GM19467 (cell line): ENCODE measurements around the gene MB.
"Not testable (repeated sequence)": the region's sequence is repeated elsewhere in the genome, so short reads cannot be mapped to it uniquely, and the experiment has no call there.

ENCODE experiments used
- ATAC-seq: cut with Tn5 transposase; IDR thresholded peaks from one replicate; pipeline ENCODE4 v1.9.1; 2021; ENCODE audit warnings: mild to moderate bottlenecking, moderate library complexity; ENCODE audit not compliant: unreplicated experiment

The MB gene

DNA sequence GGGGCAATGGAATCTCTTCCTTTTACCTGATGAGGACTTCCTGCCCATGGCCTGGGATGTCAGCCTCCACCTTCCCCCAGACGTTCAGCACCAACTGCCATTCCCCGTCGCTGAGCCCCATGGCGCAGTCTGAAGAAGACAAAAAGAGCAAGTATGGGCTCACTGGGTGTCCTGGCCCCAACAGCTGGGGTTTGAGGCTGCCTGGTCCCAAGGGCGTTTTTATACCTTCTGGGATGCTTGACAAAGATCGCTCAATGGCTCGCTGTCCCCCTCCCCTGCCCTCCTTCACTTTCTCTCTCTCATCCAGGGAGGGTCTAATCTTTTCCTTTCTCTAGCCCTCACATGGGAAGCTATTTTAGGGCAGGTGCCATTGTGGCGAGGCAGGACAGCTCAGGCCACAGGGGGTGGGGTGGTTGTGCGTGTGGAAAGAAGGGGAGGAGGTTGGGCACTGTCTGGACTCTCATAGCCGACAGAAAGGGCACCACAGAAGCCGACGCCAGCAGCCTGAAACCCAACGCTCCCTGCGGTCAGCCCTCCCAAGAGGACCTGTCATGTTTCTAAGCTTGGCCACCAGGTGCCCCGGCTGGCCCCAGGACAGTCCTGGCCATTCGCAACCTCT lies at the start of gene MB:
Gene MB, minus strand, starts transcription at position 193 of the 619 bp plus-strand sequence. Its CDS starts 72 bp downstream, at position 121.
- no peak for ATAC-seq

DNA sequence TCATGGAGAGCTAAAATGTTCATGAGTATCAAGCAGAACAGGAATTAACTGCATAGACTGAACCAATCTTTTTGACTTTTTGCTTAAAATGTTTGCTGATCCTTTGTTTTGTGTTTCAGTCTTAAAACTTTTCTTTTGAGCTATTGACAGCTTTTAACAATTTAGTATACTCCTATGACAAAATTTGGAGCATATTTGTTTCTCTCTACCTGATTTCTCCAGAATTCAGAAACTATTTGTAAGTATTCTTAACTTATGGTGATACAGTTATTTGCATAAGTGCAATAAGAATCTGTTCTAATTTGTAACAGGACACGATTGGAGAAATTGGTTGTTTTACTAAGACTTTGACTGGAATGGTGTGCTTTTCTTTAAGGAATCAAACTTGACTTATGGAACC lies 49.6 kb upstream of the MB start:
- not testable (repeated sequence) for ATAC-seq

DNA sequence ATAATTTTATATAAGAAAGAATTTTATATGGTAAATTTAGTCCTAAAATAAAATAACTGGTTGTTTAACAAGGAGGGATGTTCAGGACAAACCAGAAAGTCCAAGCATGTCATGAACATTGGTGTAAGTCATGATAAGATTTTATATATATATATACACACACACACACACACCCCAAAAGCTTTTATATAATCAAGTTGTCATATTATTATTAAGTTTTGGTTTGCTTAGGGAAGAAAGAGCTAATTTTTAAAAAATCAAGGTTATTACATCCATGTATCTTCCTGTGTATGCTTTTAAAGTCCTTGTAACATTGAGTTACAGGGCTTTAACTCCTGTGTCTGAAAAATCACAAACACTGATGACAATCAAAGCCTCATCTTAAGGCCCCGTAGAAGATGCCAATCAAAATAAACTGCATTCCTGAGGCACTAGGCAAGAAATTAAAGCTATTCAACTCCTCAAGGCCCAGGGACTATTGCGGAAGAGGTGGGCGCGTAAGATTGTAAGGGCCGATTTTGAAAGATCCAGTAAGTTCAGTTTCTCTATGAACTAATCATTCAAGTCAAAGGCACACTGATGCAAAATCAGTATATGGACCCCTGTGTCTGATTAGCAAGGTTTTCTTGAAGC lies 47.9 kb upstream of the MB start:
- ATAC-seq, result no peak

DNA sequence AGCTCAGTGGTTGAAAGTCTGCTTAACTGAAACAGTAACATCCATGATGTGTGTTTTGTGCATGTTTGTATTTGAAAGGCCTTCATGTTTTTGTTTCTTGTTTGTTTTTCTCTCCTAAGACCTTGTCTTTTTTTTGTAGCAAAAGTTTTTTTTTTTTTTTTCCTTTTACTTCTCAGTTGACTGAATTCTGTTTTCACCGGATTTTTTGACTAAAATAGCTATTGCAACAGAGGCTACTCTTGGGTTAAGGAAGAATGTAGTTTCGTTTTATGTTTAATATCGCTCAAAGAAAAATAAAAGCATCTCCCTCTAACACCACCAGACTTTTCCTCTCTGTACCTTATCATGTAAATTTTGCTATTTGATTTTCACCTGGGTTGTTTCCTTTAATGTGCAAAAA lies 46.2 kb upstream of the MB start:
- ATAC-seq, result no peak

DNA sequence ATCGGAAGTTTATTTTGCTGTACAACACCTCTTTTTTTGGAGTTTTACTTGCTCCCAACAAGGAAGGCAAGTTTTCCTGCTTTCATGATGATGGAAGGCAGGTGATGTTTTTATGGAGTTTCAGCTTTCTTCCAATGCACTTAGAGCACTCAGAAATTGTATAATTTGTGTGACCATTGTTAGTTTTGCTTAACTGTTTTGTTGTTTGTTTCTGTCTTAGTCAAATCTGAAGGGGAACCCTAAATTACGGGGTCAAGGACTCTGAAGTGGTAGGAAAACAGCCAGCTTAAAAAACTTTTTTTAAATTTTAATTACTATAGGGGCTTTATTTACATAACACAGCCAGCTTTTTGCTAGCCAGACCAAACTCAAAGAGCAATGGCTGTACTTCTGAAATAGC lies 45.8 kb upstream of the MB start:
- no peak for ATAC-seq

DNA sequence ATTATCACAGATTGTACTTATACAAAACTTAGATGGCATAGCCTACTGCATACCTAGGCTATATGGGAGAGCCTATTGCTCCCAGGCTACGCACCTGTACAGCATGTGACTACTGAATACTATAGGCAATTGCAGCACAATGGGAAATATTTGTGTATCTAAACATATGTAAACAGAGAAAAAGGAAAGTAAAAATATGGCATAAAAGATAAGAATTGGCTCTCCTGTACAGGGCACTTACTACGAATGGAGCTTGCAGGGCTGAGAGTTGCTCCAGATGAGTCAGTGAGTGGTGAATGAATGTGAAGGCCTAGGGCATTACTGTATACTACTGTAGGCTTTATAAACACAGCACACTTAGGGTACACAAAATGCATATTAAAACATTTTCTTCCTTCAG lies 44.3 kb upstream of the MB start:
- ATAC-seq, result no peak

DNA sequence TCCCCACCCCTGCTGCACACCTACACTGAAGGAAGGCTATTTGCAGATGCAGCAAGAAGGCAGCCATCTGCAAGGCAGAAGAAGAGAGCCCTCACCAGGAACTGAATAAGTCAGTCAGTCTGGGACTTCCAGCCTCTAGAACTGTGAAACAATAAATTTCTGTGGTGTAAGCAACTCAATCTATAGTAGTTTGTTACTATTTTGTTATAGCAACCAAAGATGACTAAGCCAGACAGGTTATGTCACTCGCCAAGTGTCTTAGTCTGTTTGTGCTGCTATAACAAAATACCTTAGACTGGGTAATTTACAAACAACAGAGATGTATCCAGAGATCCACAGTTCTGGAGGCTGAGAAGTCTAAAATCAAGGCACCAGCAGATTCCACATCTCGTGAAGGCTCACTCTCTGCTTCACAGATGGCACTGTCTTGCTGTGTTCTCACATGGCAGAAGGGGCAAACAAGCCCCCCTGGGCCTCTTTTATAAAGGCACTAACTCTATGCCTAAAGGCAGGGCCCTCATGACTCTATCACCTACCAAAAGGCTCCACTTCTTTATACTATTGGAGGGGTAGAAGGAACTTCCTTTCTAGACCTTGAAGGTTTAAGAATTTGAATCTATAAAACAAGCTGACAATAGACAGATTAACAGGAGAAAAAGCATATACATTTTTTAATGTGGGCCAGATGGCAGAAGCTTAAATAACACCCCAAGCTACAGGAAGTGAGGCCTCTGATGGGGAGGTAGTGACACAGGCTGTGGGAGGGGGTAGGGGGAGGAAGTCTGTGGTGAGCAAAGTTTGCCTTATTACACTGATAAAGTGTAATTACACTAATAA lies 43.4 kb upstream of the MB start:
- no peak for ATAC-seq

DNA sequence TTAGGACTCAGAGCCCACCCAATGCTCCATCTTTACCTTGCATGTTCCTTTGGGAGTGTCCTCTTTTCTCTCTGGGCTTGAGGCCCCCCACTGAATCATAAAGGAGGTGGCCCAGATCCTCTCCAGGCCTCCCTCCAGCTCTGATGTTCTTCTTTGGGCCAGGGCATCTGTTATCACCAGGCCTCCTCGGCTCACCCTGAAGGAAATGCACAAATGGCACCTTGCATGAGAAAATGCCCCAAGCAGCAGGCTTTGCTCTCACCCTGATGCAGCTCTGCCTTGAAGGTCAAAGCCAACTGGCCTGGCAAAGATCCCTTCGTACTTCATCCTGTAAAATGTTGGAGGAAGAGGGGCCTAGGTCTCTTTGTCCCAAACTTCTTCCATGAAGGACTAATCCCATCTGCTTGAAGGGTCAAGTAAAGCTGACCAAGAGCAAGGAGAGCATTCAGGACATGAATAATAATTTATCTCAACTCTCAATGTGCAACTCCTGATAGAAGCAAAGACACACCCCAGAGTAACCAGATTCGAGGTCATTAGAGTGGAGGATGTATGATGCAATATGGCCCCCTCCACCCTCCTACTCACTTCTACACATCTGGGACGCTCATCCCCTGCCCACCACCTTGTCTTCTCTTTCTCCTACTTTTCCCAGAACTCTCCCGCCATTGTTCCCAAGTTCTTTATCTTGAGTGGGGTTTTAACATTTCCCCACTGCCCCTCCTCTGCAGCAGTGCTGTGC lies 40.6 kb upstream of the MB start:
- ATAC-seq, result no peak

DNA sequence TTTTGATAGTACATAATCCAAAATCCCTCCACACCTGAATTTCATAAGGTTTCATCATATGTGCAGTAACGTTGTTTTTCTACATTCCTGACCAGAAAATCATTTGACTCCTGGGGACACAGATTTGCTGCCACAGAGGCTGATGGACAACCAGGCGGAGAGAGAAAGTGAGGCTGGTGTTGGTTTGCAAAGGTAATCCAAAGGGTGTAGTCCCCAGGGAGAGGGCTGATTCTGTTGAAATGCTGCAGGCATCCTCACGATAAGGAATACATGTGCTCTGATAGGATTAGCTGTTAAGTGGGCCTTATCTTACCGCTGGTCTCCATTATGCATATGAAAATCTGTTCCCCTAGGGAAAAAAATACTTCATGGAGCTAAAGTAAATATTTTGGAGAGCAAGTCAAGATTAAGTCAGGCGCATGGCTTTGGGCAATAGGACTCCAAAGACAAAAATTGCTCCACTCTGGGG lies 39.2 kb upstream of the MB start:
- ATAC-seq, result no peak

DNA sequence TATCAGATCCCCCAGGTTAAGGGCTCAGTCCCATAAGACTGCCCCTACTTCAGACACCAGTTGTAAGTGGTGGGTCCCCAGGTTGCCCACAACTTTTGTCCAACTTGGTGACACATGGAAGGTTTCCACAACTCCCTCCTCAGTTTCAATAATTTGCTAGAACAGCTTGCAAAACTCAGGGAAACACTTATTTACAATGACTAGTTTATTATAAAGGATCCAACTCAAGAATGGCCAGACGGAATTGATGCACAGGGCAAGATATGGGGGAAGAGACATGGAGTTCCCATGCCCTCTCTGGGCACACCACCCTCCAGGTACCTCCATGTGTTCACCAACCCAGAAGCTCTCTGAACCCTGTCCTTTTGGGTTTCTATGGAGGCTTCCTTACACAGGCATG lies 36.7 kb upstream of the MB start:
- no peak for ATAC-seq

DNA sequence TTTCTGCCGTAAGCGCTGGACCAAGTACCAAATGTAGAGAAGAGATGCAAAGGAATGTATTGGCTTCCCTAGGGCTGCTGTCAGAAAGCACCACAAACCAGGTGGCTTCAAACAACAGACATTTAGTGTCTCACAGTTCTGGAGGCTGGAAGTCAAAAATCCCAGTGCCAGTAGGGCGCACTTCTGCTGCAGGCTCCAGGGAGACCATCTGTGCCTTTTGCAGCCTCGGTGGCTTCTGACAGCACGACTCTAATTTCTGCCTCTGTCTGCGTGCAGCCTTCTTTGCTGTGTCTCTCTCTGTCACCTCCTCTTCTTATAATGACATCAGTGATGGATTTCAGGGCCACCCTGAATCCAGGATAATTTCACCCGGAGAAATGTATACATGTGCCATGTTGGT lies 34.0 kb upstream of the MB start:
- ATAC-seq, result no peak

DNA sequence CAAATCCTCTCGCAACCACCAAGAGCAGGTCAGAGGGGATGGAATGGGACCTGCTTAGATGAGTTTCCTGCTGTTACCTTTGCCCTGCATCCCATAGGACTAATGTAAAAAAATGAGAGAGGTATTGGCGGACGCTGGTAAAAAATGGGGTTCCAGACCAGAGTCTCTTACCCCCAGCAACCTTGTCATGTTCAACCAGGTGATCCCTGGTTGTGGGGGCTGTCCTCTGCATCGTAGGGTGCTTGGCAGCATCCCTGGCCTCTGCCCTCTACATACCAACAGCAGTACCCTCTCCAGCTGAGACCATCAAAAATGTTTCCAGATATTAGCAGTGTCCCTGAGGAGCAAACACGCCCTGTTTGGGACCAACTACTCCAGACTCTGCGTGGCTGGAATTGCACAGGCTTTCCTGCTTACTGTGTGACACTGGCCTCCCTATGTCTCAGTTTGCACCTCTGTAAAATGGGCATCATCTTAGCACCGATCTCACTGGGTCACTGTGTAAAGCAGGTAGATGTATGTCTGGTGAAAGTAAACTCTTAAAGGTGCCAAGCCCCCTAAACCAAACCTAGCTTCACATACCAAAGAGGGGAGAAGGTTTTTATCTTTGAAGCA lies 32.6 kb upstream of the MB start:
- ATAC-seq, result no peak

DNA sequence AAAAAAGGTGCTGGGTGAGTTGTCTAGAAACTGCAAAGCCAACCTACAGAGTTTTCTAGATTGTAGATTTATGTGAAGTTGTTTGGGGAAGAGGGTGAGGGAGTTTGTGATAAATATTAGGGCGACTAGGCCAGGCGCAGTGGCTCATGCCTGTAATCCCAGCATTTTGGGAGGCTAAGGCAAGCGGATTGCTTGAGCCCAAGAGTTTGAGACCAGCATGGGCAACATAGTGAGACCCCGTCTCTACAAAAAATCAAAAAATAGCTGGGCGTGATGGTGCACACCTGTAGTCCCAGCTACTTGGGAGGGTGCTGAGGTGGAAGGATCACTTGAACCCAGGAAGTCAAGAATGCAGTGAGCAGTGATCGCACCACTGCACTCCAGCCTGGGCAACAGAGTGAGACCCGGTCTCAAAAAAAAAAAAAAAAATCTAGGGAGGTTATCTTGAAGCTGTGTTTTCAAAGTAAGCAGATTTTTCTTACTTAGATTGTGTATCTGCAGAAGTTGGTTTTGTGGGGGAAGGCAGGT lies 32.0 kb upstream of the MB start:
- ATAC-seq, result no peak

DNA sequence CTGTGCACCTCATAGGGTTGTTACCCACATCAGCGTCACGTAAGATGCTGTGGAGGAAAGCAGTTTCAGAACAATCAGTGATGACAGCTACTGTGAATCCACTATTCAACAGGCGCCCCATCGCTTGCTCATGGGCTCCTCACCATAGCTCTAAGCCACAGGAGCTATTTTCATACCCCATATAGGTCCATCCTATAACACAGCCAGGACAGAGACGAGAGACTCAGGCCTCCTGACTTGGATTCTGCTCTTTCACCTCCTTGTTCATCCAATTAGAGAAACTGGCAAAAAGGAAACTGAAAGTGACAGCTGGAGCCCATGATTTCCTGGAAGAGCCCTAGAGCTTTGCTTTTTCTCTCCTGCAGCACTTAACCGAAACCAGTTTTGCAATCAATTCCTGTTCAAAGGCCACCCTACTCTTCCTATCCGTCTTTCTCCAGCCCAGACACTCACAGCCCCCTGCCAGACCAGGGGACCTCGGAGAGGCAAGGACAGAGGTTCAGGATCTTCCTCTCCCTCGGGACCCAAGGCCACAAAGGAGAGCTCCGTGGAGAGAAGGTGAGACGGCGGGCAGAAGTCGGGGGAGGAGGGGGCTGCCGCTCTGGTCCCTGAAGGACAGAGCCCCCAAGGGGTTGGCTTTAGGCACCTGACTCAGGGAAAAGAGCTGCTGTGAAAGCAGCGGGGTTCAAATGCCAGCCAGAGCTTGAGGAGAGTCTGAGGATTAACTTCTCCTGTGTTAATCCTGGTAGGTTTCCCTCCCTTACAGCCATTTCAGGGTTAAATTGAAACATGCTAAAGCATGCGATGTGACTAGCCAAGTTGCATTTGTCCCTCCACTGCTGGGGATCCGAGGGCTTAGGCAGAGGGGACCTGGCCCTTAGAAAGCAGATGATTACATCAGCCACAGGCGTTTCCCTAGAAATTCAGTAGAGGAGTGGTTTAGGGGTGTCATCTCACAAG lies 31.2 kb upstream of the MB start, which contains the start of gene APOL6:
Gene APOL6, plus strand, starts transcription at position 381 of the 960 bp plus-strand sequence. CDS start 7,980 bp downstream, outside the sequence.
- peak; percentile 52 for ATAC-seq

DNA sequence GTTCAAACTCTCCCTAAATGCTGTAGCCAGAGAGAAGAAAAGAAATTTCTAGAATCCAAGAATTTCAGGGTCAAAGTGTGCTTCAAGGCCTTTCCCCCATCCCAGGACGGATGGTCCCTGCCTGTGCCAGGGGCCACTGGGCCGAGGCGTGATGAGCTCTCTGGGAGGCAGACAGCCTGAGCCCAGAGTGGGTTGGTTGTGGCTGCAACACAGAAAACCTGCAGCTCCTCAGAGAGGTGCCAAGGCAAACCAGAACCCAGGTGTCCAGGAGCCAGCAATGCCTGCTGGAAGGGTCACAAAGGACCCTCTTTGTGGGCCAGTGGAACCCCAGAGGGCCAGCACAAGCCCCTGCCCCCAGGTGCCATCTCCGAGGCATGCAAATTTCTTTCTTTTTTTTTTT lies 28.5 kb upstream of the MB start:
- ATAC-seq, result no peak

DNA sequence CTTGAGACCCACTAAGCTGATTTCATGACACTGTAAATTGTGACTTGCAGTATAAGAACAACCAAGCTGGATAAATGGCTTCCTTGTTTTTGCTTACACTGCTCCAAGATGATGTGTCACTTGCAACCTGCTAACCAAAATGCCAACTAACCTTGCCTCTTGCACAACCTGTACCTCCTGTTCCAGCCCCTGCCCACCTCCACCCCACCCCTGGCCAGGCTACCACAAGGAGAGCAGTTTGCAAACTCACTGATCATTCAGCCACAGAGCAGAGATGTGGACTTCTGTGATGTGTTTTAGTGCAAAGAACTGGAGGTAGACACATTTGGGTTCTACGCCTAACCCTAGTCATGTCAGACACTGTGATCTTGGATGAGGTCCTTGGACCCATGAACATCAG lies 26.9 kb upstream of the MB start:
- no peak for ATAC-seq

DNA sequence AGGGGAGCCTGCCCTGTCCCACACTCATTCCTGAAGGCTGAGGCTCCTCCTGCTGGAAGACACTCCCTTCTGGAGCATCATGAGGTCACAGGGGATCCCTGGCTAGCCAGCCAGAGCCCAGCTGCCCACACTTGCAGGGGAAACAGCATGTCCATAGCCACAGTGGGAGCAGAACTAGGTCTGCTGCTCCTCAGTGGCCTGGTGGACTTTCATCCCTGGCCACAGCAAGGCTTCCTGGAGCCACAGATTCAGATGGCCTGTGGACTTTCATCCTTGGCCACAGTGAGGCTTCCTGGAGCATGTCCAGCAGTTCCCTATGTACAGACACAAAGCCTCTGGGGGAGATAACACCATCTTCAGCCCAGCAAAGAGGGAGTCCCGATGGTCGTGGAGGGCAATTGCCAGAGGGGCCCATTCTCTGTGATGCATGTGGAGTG lies 25.2 kb upstream of the MB start:
- ATAC-seq, result no peak

DNA sequence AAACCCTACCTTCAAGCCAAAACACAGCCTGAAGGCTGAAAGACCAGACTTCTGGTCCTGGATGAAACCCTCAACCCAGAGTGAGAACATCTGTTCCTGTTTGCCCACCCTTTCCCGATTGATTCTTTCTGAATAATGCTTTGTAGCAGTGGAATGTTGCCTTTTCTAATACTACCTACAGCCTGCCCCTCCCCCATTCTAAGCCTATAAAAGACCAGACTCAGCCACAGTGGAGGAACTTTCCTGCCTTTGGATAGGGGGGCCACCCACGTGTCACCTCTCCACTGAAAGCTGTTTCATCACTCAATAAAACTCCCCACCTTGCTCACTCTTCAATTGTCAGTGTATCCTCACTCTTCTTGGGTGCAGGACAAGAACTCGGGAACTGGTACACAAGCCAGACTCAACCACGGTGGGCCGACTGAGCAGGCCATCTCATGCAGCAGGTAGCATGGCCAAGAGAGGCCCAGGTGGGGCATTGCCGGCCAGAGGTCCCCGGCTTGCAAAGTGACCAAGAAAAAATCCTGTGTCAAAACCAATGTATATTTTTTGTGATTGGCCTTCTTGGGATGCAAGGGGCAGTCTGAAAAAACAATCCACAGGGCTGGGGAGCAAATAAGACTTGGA lies 24.5 kb upstream of the MB start:
- no peak for ATAC-seq

DNA sequence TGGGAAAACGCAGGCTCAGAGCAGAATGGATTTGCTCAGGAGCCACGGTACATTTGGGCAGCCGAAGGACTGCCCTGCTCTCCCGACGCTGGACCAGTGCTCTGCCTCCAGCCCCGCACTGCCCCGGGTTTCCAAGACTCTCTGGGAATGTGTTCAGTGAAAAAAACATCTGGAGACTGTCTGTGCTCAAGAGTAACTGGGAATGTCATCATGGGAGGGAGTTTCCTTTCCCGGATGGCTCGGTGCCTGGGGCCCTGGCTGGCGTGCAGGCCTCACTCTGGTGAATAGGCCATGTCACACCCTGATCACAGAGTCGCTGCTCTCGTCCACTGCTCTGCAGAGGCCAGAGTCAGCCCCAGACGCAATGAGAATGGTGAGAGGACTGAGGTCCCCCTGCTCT lies 21.3 kb upstream of the MB start:
- ATAC-seq, result no peak
